ENCODE data around the gene SYT7. TPM values are rescaled to one million over a fixed set of nuclear protein-coding genes. Genes with fewer than 3 reads are reported as not detected.
A peak's percentile ranks its signal among the peaks of the same experiment; 100 is the strongest.

SYT7 gene
- polyA plus RNA-seq, 2 of the 4 experiments (the other 2 are of a cell fraction): 0.37 to 1.0 TPM

- ChIA-PET CTCF (interaction anchor here (1.5 to 5.7 kb wide), 6 partner anchors 11 to 85 kb away, joined by 4 to 56 read pairs (median 22); no protein-coding TSS in a partner anchor), POLR2A (no interaction called here)
- no peak for TF ChIP-seq FOSB (CRISPR knock-in tag; IDR thresholded peaks at IDR 0.05)
- TF ChIP-seq RFX5 (IDR thresholded peaks at IDR 0.05): no peak
- TF ChIP-seq ESRRA (IDR thresholded peaks at IDR 0.05; ENCODE audit: borderline replicate concordance, low read length): no peak
- TF ChIP-seq, protein P1, sequence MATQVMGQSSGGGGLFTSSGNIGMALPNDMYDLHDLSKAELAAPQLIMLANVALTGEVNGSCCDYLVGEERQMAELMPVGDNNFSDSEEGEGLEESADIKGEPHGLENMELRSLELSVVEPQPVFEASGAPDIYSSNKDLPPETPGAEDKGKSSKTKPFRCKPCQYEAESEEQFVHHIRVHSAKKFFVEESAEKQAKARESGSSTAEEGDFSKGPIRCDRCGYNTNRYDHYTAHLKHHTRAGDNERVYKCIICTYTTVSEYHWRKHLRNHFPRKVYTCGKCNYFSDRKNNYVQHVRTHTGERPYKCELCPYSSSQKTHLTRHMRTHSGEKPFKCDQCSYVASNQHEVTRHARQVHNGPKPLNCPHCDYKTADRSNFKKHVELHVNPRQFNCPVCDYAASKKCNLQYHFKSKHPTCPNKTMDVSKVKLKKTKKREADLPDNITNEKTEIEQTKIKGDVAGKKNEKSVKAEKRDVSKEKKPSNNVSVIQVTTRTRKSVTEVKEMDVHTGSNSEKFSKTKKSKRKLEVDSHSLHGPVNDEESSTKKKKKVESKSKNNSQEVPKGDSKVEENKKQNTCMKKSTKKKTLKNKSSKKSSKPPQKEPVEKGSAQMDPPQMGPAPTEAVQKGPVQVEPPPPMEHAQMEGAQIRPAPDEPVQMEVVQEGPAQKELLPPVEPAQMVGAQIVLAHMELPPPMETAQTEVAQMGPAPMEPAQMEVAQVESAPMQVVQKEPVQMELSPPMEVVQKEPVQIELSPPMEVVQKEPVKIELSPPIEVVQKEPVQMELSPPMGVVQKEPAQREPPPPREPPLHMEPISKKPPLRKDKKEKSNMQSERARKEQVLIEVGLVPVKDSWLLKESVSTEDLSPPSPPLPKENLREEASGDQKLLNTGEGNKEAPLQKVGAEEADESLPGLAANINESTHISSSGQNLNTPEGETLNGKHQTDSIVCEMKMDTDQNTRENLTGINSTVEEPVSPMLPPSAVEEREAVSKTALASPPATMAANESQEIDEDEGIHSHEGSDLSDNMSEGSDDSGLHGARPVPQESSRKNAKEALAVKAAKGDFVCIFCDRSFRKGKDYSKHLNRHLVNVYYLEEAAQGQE (IDR thresholded peaks at IDR 0.05): no peak
- TF ChIP-seq POLR2A (IDR thresholded peaks at IDR 0.05; ENCODE audit: low read length): no peak
- TF ChIP-seq CBX2 (IDR thresholded peaks at IDR 0.05; ENCODE audit: borderline replicate concordance, low read depth): no peak
- TF ChIP-seq TP53 (CRISPR knock-in tag; IDR thresholded peaks at IDR 0.05): no peak
- TF ChIP-seq CEBPB (IDR thresholded peaks at IDR 0.05): no peak
- no peak for TF ChIP-seq HOXB5 (CRISPR knock-in tag; IDR thresholded peaks at IDR 0.05)
- H3K4me1 ChIP-seq: peaks cover 35% of the 10 kb centered on the region
- no peak overlapping the region for H3K4me2 ChIP-seq
- H3K27ac ChIP-seq: peak overlapping the region in 1 of 2 experiments; percentile 75; a peak in 3 of 6 replicates
- ATAC-seq (peak in 1 of 2 experiments; percentile 5; a peak in 1 of 6 replicates), FAIRE-seq (no peak), DNase-seq (ENCODE audit: low read depth in 1 of 2, low spot score in 1 of 2) (no peak)
- no peaks in the 10 kb centered on the region for H3K9me3 ChIP-seq
- 83% methylated on average over 13 of the region's 16 CpGs for WGBS (ENCODE audit: missing lambda C conversion rate)
- no peak overlapping the region for H3K4me3 ChIP-seq
Measured at GRCh38 chr11:61542705-61543104, 38.2 kb downstream of the SYT7 start.

DNA sequence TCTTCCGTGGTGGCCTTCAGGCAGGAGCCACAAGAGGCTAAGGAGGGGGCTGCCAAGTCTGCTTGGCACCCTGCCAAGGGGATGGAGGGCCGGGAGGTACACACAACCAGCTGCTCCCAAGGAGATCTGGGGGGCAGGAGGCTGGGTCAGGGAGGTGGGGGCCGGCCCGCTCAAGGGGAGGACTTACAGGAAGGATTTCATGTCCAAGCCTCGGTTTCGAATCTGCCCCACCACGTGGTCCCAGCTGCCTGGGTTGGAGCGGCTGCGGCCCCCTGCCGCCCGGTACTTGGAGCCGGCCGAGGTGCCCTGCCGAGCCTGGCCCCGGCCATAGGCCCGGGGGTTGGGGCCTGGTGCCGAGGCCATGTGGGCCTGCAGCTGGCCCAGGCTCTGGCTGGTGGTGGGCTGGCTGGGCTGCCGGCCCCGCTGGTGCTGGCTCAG, 38.8 kb downstream of the SYT7 start:
- POLR2A ChIA-PET: no interaction called here
- Histone ChIP-seq H3K4me2 (peak overlapping the region; percentile 26; the same call in 2 of the 3 replicates), H3K4me3 (no peak overlapping the region), H3K4me1 (peaks cover 35% of the 10 kb centered on the region), H3K9me3 (no peaks in the 10 kb centered on the region), H3K27ac (peak overlapping the region in 1 of 2 experiments; percentile 75; a peak in 3 of 6 replicates)
- ATAC-seq (no peak), DNase-seq (ENCODE audit: low read depth in 1 of 2, low spot score in 1 of 2) (no peak), FAIRE-seq (no peak)
- no peak for TF ChIP-seq CTCF (IDR thresholded peaks at IDR 0.05)
- WGBS (ENCODE audit: missing lambda C conversion rate): 42% methylated on average over 4 of the region's 19 CpGs
- CTCF ChIA-PET: interaction anchor here (0.7 to 5.7 kb wide), 7 partner anchors 11 to 85 kb away, joined by 3 to 56 read pairs (median 7); no protein-coding TSS in a partner anchor

DNA sequence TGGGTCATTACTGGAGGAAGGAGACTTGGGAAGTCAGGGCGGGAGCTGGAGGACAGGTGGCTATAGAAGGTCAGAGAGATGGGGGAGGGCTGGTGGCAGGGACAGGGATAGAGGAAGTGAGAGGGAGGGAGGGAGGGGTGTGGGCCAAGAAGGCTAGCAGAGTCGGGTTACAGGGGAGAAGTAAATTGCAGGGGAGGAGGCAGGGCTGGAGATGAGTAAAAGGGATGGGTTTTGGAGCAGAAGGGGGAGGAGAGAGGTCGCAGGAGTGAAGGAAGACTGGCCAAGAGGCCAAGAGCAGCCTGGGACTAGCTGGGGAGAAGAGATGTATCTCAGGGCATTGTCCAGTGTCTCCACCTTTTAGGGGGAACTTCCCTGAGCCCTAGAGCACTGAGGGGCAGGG, 39.3 kb downstream of the SYT7 start:
- no peak for FAIRE-seq
- H3K4me2 ChIP-seq: peak overlapping the region; percentile 26; the same call in 2 of the 3 replicates

DNA sequence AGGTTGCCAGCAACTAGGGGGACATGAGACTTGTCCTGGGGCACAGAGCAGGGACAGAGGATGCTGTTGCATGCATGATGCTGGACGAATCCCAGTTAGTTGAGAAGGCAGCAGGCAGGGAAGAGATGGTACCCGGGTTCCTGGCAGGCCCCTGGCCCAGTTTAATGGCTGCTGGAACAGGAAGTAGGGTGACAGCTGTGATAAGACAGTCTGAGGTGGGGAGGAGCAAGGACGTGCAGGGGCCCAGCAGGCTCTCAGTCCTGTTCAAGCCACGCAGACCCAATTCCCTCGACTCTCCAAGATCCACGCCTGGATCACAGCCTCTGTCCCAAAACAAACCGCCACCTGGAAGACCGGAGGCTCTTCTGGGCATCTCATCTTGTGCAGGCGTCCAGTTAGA, 40.3 kb downstream of the SYT7 start:
- ChIA-PET POLR2A (no interaction called here), CTCF (interaction anchor here (0.7 to 5.7 kb wide), 6 partner anchors 9 to 94 kb away, joined by 3 to 56 read pairs (median 5); no protein-coding TSS in a partner anchor)
- TF ChIP-seq ZNF302 (CRISPR knock-in tag; IDR thresholded peaks at IDR 0.05): no peak
- TF ChIP-seq, protein P2, sequence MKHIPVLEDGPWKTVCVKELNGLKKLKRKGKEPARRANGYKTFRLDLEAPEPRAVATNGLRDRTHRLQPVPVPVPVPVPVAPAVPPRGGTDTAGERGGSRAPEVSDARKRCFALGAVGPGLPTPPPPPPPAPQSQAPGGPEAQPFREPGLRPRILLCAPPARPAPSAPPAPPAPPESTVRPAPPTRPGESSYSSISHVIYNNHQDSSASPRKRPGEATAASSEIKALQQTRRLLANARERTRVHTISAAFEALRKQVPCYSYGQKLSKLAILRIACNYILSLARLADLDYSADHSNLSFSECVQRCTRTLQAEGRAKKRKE (CRISPR knock-in tag; IDR thresholded peaks at IDR 0.05; ENCODE audit: low read depth): no peak
- TF ChIP-seq SMC3 (IDR thresholded peaks at IDR 0.05): no peak
- no peak for TF ChIP-seq TFCP2L1 (CRISPR knock-in tag; IDR thresholded peaks at IDR 0.05)
- no peak for TF ChIP-seq SREBF2 (IDR thresholded peaks at IDR 0.05)
- TF ChIP-seq CHD4 (IDR thresholded peaks at IDR 0.05; ENCODE audit: borderline replicate concordance): no peak
- no peak for TF ChIP-seq CBX2 (IDR thresholded peaks at IDR 0.05; ENCODE audit: borderline replicate concordance, low read depth)
- TF ChIP-seq, protein P3, sequence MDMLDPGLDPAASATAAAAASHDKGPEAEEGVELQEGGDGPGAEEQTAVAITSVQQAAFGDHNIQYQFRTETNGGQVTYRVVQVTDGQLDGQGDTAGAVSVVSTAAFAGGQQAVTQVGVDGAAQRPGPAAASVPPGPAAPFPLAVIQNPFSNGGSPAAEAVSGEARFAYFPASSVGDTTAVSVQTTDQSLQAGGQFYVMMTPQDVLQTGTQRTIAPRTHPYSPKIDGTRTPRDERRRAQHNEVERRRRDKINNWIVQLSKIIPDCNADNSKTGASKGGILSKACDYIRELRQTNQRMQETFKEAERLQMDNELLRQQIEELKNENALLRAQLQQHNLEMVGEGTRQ (IDR thresholded peaks at IDR 0.05): no peak
- no peak for TF ChIP-seq KDM1A (IDR thresholded peaks at IDR 0.05; ENCODE audit: low read depth)
- no peak for TF ChIP-seq JUNB (IDR thresholded peaks at IDR 0.05)
- no peak for TF ChIP-seq POLR2AphosphoS2 (conservative IDR thresholded peaks at IDR 0.05; ENCODE audit: low read length)
- no peak for TF ChIP-seq HES2 (IDR thresholded peaks at IDR 0.05)
- TF ChIP-seq CBX8 (IDR thresholded peaks at IDR 0.05): no peak
- 64% methylated on average over 9 of the region's 9 CpGs for WGBS (ENCODE audit: missing lambda C conversion rate)
- H3K4me1 ChIP-seq: peaks cover 35% of the 10 kb centered on the region
- H3K27ac ChIP-seq: no peak overlapping the region; a peak in 1 of 6 replicates
- no peak for DNase-seq (ENCODE audit: low read depth in 1 of 2, low spot score in 1 of 2)
- no peak for ATAC-seq
- H3K4me2 ChIP-seq: no peak overlapping the region
- FAIRE-seq: no peak
- no peaks in the 10 kb centered on the region for H3K9me3 ChIP-seq
- H3K4me3 ChIP-seq: no peak overlapping the region

More for the DNA sequence above, 39.3 kb downstream of the SYT7 start:
- 12% methylated on average over 3 of the region's 3 CpGs for WGBS (ENCODE audit: missing lambda C conversion rate)
- Histone ChIP-seq H3K4me3 (no peak overlapping the region), H3K27ac (peak overlapping the region in 1 of 2 experiments; percentile 75; a peak in 3 of 6 replicates), H3K9me3 (no peaks in the 10 kb centered on the region), H3K4me1 (peaks cover 35% of the 10 kb centered on the region)
- ChIA-PET CTCF (interaction anchor here (0.7 to 5.7 kb wide), 7 partner anchors 10 to 86 kb away, joined by 3 to 56 read pairs (median 7); no protein-coding TSS in a partner anchor), POLR2A (no interaction called here)
- no peak for TF ChIP-seq ZNF302 (CRISPR knock-in tag; IDR thresholded peaks at IDR 0.05)
- TF ChIP-seq MAFK (IDR thresholded peaks at IDR 0.05; ENCODE audit: partially characterized antibody): no peak
- TF ChIP-seq NFE2L2 (conservative IDR thresholded peaks at IDR 0.05; ENCODE audit: low read length): no peak
- TF ChIP-seq POLR2AphosphoS2 (conservative IDR thresholded peaks at IDR 0.05; ENCODE audit: low read length): no peak
- no peak for TF ChIP-seq ZC3H11A (IDR thresholded peaks at IDR 0.05)
- ATAC-seq: peak; percentile 16 to 52; a peak in 3 of 6 replicates
- peak; percentile 26 to 36 for DNase-seq (ENCODE audit: low read depth in 1 of 2, low spot score in 1 of 2)
